Endothelial cell of umbilical vein (primary cell): Measurements from ENCODE around the gene NXT1. TPM values are rescaled to one million over a fixed set of nuclear protein-coding genes. Genes with fewer than 3 reads are reported as not detected.

Experiments used
- BruUV-seq: library from RNA; stranded (reverse); fragments of 400-500 nt; replicated peaks from 2 replicates; lab custom pipeline; 2021; lab: Mats Ljungman, UMichigan
- CTCF ChIA-PET: fragments of 300-600, 350-600 bp; sonication (Branson Sonifier 250); formaldehyde crosslinking; loops from one replicate; lab custom pipeline; 2021; ENCODE audit warnings: antibody characterized with exemption, inconsistent platforms; lab: Charles Lee
- POLR2A ChIA-PET: fragments of 300-600, 350-600 bp; sonication (Branson Sonifier 250); formaldehyde crosslinking; loops from one replicate; lab custom pipeline; 2021; ENCODE audit warnings: antibody characterized with exemption, inconsistent platforms; lab: Charles Lee
- DNase-seq: peaks from one replicate; pipeline ENCODE4 v3.0.0-alpha.2; 2011; ENCODE audit warnings: low read depth, low spot score
- FAIRE-seq: peaks from 2 replicates; lab custom pipeline; 2011; peaks lifted over from hg19 to GRCh38; lab: Jason Lieb, UNC
- H2AFZ ChIP-seq: 2 replicates; pipeline ENCODE4 v1.6.0; 2012; ENCODE audit warnings: low read depth, low read length, control low read depth, inconsistent platforms
- H3K27ac ChIP-seq: 2 replicates; pipeline ENCODE4 v1.5.1; 2011; ENCODE audit warnings: low read depth, mild to moderate bottlenecking, control low read depth, low read length, moderate library complexity; ENCODE audit not compliant: insufficient read depth
- H3K27me3 ChIP-seq, 2 experiments: 2 replicates each; pipeline versions ENCODE4 v1.6.0 to v1.6.1; 2011; ENCODE audit warnings: low read length in 2 of 2, mixed read lengths in 1 of 2; ENCODE audit not compliant: control insufficient read depth in 2 of 2, insufficient read depth in 2 of 2
- H3K36me3 ChIP-seq, 2 experiments: 2 replicates in 1 of 2; 3 replicates in 1 of 2; pipeline ENCODE4 v1.5.1; 2011; ENCODE audit warnings: low read length in 2 of 2, mild to moderate bottlenecking in 1 of 2, moderate library complexity in 1 of 2; ENCODE audit not compliant: control insufficient read depth in 2 of 2, insufficient read depth in 2 of 2; ENCODE audit errors: extremely low read depth in 1 of 2
- H3K4me1 ChIP-seq: 3 replicates; pipeline ENCODE4 v1.5.1; 2011; ENCODE audit warnings: mild to moderate bottlenecking, low read length; ENCODE audit not compliant: control insufficient read depth, insufficient read depth; ENCODE audit errors: extremely low read depth
- H3K4me2 ChIP-seq: 2 replicates; pipeline ENCODE4 v1.6.1; 2011; ENCODE audit warnings: low read length, control low read depth, mixed read lengths; ENCODE audit not compliant: insufficient read depth
- H3K4me3 ChIP-seq, 3 experiments: fragments of 200-600 bp in 1 of 3; sonication (generic), shearing (Covaris generic) in 1 of 3; replicated peaks in 1 of 3; 2 replicates each; pipeline ENCODE4 v1.5.1; 2011 to 2016; ENCODE audit warnings: control low read depth in 3 of 3, low read length in 3 of 3, mild to moderate bottlenecking in 2 of 3, inconsistent platforms in 1 of 3, low read depth in 1 of 3, moderate library complexity in 1 of 3; ENCODE audit not compliant: insufficient read depth in 1 of 3
- H3K79me2 ChIP-seq: 2 replicates; pipeline ENCODE4 v1.6.0; 2012; ENCODE audit warnings: low read length, inconsistent platforms; ENCODE audit not compliant: control insufficient read depth, insufficient read depth
- H3K9ac ChIP-seq: replicated peaks from 2 replicates; pipeline ENCODE3; 2011; ENCODE audit warnings: low read length, control low read depth; ENCODE audit not compliant: insufficient read depth; ENCODE audit errors: extremely low read depth
- H3K9me1 ChIP-seq: replicated peaks from 3 replicates; pipeline ENCODE4 v1.6.0; 2011; ENCODE audit warnings: mild to moderate bottlenecking, low read length; ENCODE audit not compliant: control insufficient read depth, insufficient read depth; ENCODE audit errors: extremely low read depth
- H3K9me3 ChIP-seq: replicated peaks from 2 replicates; pipeline ENCODE4 v1.5.1; 2012; ENCODE audit warnings: low read length, inconsistent platforms; ENCODE audit not compliant: control insufficient read depth, insufficient read depth
- H4K20me1 ChIP-seq: replicated peaks from 2 replicates; pipeline ENCODE3; 2011; ENCODE audit warnings: mild to moderate bottlenecking, low read length; ENCODE audit not compliant: control insufficient read depth, insufficient read depth; ENCODE audit errors: extremely low read depth
- EZH2 ChIP-seq: IDR thresholded peaks from 2 replicates; pipeline ENCODE4 v1.6.1; 2012; ENCODE audit warnings: borderline replicate concordance, low read depth, mild to moderate bottlenecking, moderate library complexity, low read length, inconsistent platforms; ENCODE audit not compliant: severe bottlenecking
- FOS ChIP-seq: IDR thresholded peaks from 2 replicates; pipeline ENCODE4 v1.6.1; 2011; ENCODE audit warnings: mild to moderate bottlenecking, low read length, moderate library complexity, borderline replicate concordance; ENCODE audit not compliant: insufficient read depth
- GATA2 ChIP-seq: IDR thresholded peaks from 2 replicates; pipeline ENCODE4 v1.7.0; 2011; ENCODE audit warnings: low read depth, mild to moderate bottlenecking, moderate library complexity, mixed read lengths, low read length; ENCODE audit not compliant: insufficient read length, insufficient read depth
- JUN ChIP-seq: IDR thresholded peaks from 2 replicates; pipeline ENCODE4 v1.6.1; 2011; ENCODE audit warnings: borderline replicate concordance, low read depth; ENCODE audit not compliant: insufficient read length, insufficient read depth
- MAX ChIP-seq: IDR thresholded peaks from 2 replicates; pipeline ENCODE4 v1.6.1; 2011; ENCODE audit not compliant: insufficient read depth, insufficient read length
- MYC ChIP-seq: IDR thresholded peaks from one replicate; pipeline ENCODE4 v1.6.1; 2011; ENCODE audit warnings: mild to moderate bottlenecking, low read depth, low read length
- POLR2A ChIP-seq: IDR thresholded peaks from 2 replicates; pipeline ENCODE4 v1.6.1; 2012; ENCODE audit warnings: low read depth, mild to moderate bottlenecking, control low read depth, low read length
- POLR2AphosphoS5 ChIP-seq: IDR thresholded peaks from 2 replicates; pipeline ENCODE4 v1.6.1; 2012; ENCODE audit warnings: low read depth, mild to moderate bottlenecking, control low read depth, low read length, moderate library complexity; ENCODE audit not compliant: insufficient read depth
- dilution Hi-C: fragments of 300-500 bp; cut with MboI; formaldehyde crosslinking; loops from one replicate; pipeline ENCODE4 v1.15.0; 2019; ENCODE audit warnings: low sequenced_read_pairs; ENCODE audit not compliant: extremely low pct_ligation_motif_present
- intact Hi-C: fragments of 100-400 bp; cut with micrococcal nuclease; formaldehyde crosslinking; loops from one replicate; pipeline ENCODE4 v1.10.0; 2022
- polyA plus RNA-seq, 4 experiments: library from polyadenylated mRNA; depleted of rRNA in 3 of 4; stranded (reverse) in 3 of 4; unstranded in 1 of 4; fragments of >200 nt; gene quantifications; 2 replicates each; pipeline versions ENCODE4 v1.2.1 to v1.2.3, GENCODE V29; 2011 to 2012; ENCODE audit warnings: missing spikeins in 1 of 4
- total RNA-seq: library from RNA; stranded (reverse); gene quantifications from 2 replicates; pipeline ENCODE4 v1.2.3, GENCODE V29; 2021

The NXT1 gene
- total and polyA plus RNA-seq, 2 donors (not counting 3 experiments of a cell fraction or from before 2014, with no cell fraction given): 27.1 to 39.2 TPM

- peaks cover 7 to 13% of the 10 kb centered on the region in 2 experiments for H3K36me3 ChIP-seq
- peak; percentile 60 for TF ChIP-seq MAX
- TF ChIP-seq MYC: no peak
- peak overlapping the region; percentile 88 for H3K9ac ChIP-seq
- DNase-seq (peak; percentile 69), FAIRE-seq (peak; percentile 79)
- H4K20me1 ChIP-seq: no peaks in the 10 kb centered on the region
- dilution Hi-C loops (no loop called here), intact Hi-C loops (loop anchor here (1.0 to 5.0 kb wide), 9 partner anchors 7 to 554 kb away; partner anchors contain the start of gene NAPB)
- peak overlapping the region; percentile 94 for H3K27ac ChIP-seq
- ChIA-PET POLR2A (interaction anchor here (1.2 to 1.8 kb wide), 5 partner anchors 10 to 302 kb away, joined by 3 to 10 read pairs (median 5); partner anchors contain the start of gene GZF1), CTCF (interaction anchor here (1.4 to 2.9 kb wide), 13 partner anchors 8 to 659 kb away, joined by 3 to 46 read pairs (median 7); partner anchors contain the start of gene THBD)
- peak overlapping the region; percentile 30 for H2AFZ ChIP-seq
- H3K9me1 ChIP-seq: no peaks in the 10 kb centered on the region
- H3K4me1 ChIP-seq: peaks cover 19% of the 10 kb centered on the region
- peaks cover 39% of the 10 kb centered on the region for H3K79me2 ChIP-seq
- no peaks in the 10 kb centered on the region for H3K27me3 ChIP-seq
- peak overlapping the region; percentile 63 for H3K4me2 ChIP-seq
- H3K4me3 ChIP-seq: peak overlapping the region; percentile 20 to 79 (median 72)
- BruUV-seq: no TSS peak
- H3K9me3 ChIP-seq: no peaks in the 10 kb centered on the region
Measured at GRCh38 chr20:23350904-23351838, 580 bp downstream of the NXT1 start.

- H3K27me3 ChIP-seq: no peaks in the 10 kb centered on the region
- intact Hi-C loops: loop anchor here (5.0 kb wide), 1 partner anchor 209 kb away; no protein-coding TSS in a partner anchor
- peaks cover 32% of the 10 kb centered on the region for H3K4me1 ChIP-seq
- no peak overlapping the region for H3K27ac ChIP-seq
- DNase-seq (no peak), FAIRE-seq (no peak)
- no peaks in the 10 kb centered on the region for H3K9me1 ChIP-seq
- ChIA-PET CTCF (interaction anchor here (0.9 kb wide), 1 partner anchor 91 kb away, joined by 3 read pairs; no protein-coding TSS in a partner anchor), POLR2A (no interaction called here)
- no TSS peak for BruUV-seq
- no peak overlapping the region for H3K4me2 ChIP-seq
- no peak overlapping the region for H3K4me3 ChIP-seq
- H3K36me3 ChIP-seq: peaks cover 7 to 13% of the 10 kb centered on the region in 2 experiments
- no peak overlapping the region for H3K9ac ChIP-seq
- H3K79me2 ChIP-seq: peaks cover 34% of the 10 kb centered on the region
- H4K20me1 ChIP-seq: no peaks in the 10 kb centered on the region
- dilution Hi-C loops: no loop called here
- TF ChIP-seq MYC (no peak), JUN (no peak), GATA2 (no peak), POLR2AphosphoS5 (no peak), FOS (no peak), MAX (no peak), POLR2A (no peak), EZH2 (no peak)
- no peaks in the 10 kb centered on the region for H3K9me3 ChIP-seq
- no peak overlapping the region for H2AFZ ChIP-seq
Measured at GRCh38 chr20:23356203-23356602, 5.6 kb downstream of the NXT1 start.
